ENCODE data around the gene ARID2. TPM values are rescaled to one million over a fixed set of nuclear protein-coding genes. Genes with fewer than 3 reads are reported as not detected.
A peak's percentile ranks its signal among the peaks of the same experiment; 100 is the strongest.

The ARID2 gene
- total and polyA plus RNA-seq, 2 of the 4 experiments (the other 2 are of a cell fraction): 5.4 to 28.1 TPM

DNA sequence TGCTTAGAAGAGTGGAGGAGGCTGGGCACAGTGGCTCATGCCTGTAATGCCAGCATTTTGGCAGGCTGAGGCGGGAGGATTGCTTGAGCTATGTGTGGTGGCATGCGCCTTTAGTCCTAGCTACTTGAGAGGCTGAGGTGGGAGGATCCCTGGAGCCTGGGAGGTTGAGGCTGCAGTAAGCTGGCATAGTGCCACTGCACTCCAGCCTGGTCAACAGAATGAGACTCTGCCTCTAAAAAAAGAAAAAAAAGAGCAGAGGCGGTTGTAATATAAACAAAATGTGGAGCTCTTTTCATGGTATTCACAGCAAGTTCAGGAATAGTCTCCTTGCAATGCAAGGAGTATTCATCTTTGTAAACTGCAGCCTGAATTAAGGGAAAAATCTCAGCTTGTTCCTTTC is 27.2 kb downstream of the ARID2 start:
- no peak overlapping the region for H2AK9ac ChIP-seq (replicated peaks; ENCODE audit: low read depth, low read length, poor library complexity)
- no peak overlapping the region for H3K56ac ChIP-seq (ENCODE audit: extremely low read depth, insufficient read depth, low read length)
- dilution Hi-C loops (cut with HindIII; ENCODE audit: low sequenced_read_pairs, unreplicated experiment) (no loop called here), in situ Hi-C loops (cut with MboI; ENCODE audit: low sequenced_read_pairs) (no loop called here), intact Hi-C loops (cut with micrococcal nuclease) (no loop called here)
- no peak overlapping the region for H4K91ac ChIP-seq (ENCODE audit: insufficient read depth, low read depth, low read length)
- H2AFZ ChIP-seq (replicated peaks; ENCODE audit: low read length, poor library complexity): no peak overlapping the region
- H2AK5ac ChIP-seq (ENCODE audit: low read depth, low read length): no peak overlapping the region
- H2BK20ac ChIP-seq (ENCODE audit: low read depth, low read length): no peak overlapping the region
- peak overlapping the region; percentile 5; the same call in 1 of the 2 replicates for H3K27ac ChIP-seq (ENCODE audit: insufficient read depth, low read length)
- peaks cover 3% of the 10 kb centered on the region for H3K36me3 ChIP-seq (ENCODE audit: control insufficient read depth, insufficient read depth, low read length)
- ATAC-seq (ENCODE audit: low read depth): peak; percentile 81
- H3K4me3 ChIP-seq (ENCODE audit: insufficient read depth, low read depth, low read length): no peak overlapping the region
- peaks cover 6% of the 10 kb centered on the region; the same call in 1 of the 2 replicates for H4K20me1 ChIP-seq (ENCODE audit: insufficient read depth, low read length)
- peak; percentile 51 for DNase-seq
- WGBS, 2 experiments (ENCODE audit: extremely low coverage in 2 of 2, insufficient read length in 1 of 2): 71% methylated on average over 1 of the region's 3 CpGs; no CpG with 5 or more reads in 1 of the 2 experiments
- H3K9me3 ChIP-seq (ENCODE audit: control insufficient read depth, insufficient read depth, low read length): no peaks in the 10 kb centered on the region
- peaks cover 17 to 41% of the 10 kb centered on the region in 2 experiments for H3K79me1 ChIP-seq (ENCODE audit: low read depth in 1 of 2, low read length in 2 of 2)
- POLR2A ChIA-PET (ENCODE audit: unreplicated experiment): no interaction called here
- H3K23ac ChIP-seq (ENCODE audit: low read depth, low read length): no peak overlapping the region
- TF ChIP-seq BHLHE40 (IDR thresholded peaks at IDR 0.05; ENCODE audit: low read depth, low read length): no peak
- TF ChIP-seq, protein P1, sequence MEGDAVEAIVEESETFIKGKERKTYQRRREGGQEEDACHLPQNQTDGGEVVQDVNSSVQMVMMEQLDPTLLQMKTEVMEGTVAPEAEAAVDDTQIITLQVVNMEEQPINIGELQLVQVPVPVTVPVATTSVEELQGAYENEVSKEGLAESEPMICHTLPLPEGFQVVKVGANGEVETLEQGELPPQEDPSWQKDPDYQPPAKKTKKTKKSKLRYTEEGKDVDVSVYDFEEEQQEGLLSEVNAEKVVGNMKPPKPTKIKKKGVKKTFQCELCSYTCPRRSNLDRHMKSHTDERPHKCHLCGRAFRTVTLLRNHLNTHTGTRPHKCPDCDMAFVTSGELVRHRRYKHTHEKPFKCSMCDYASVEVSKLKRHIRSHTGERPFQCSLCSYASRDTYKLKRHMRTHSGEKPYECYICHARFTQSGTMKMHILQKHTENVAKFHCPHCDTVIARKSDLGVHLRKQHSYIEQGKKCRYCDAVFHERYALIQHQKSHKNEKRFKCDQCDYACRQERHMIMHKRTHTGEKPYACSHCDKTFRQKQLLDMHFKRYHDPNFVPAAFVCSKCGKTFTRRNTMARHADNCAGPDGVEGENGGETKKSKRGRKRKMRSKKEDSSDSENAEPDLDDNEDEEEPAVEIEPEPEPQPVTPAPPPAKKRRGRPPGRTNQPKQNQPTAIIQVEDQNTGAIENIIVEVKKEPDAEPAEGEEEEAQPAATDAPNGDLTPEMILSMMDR (conservative IDR thresholded peaks at IDR 0.05; ENCODE audit: low read depth, low read length): no peak
- no peak for TF ChIP-seq POLR2A (IDR thresholded peaks at IDR 0.05; ENCODE audit: low read depth, low read length)
- TF ChIP-seq, protein P2, sequence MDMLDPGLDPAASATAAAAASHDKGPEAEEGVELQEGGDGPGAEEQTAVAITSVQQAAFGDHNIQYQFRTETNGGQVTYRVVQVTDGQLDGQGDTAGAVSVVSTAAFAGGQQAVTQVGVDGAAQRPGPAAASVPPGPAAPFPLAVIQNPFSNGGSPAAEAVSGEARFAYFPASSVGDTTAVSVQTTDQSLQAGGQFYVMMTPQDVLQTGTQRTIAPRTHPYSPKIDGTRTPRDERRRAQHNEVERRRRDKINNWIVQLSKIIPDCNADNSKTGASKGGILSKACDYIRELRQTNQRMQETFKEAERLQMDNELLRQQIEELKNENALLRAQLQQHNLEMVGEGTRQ (IDR thresholded peaks at IDR 0.05; ENCODE audit: low read depth, low read length): no peak
- TF ChIP-seq CHD1 (IDR thresholded peaks at IDR 0.05; ENCODE audit: low read depth, low read length): no peak
- TF ChIP-seq FOS (IDR thresholded peaks at IDR 0.05; ENCODE audit: low read depth, low read length): no peak
- no peak overlapping the region for H3K14ac ChIP-seq (replicated peaks; ENCODE audit: low read depth, low read length)
- no peak overlapping the region for H2BK5ac ChIP-seq (ENCODE audit: low read depth, low read length, poor library complexity, severe bottlenecking)
- BruUV-seq (replicated peaks): no TSS peak
- no peak overlapping the region for H3K9ac ChIP-seq (ENCODE audit: low read depth, low read length)
- no peak overlapping the region for H4K8ac ChIP-seq (ENCODE audit: low read depth in 2 of 2, low read length in 2 of 2)
- CTCF ChIA-PET: interaction anchor here (0.9 to 2.3 kb wide), 2 partner anchors 11 to 56 kb away, joined by 3 to 5 read pairs; no protein-coding TSS in a partner anchor
- no peaks in the 10 kb centered on the region for H3K27me3 ChIP-seq (ENCODE audit: control insufficient read depth, insufficient read depth, low read length)
- H3K4me2 ChIP-seq (ENCODE audit: low read depth, low read length): no peak overlapping the region
- no peak overlapping the region for H3K4ac ChIP-seq (ENCODE audit: low read depth, low read length)
- peaks cover 6% of the 10 kb centered on the region for H3K4me1 ChIP-seq (ENCODE audit: control insufficient read depth, insufficient read depth, low read length)
- no peak overlapping the region for H2BK120ac ChIP-seq (ENCODE audit: low read depth, low read length)
- H3K18ac ChIP-seq (ENCODE audit: low read depth, low read length): no peak overlapping the region
- no peak overlapping the region for H4K5ac ChIP-seq (ENCODE audit: low read depth, low read length)
- no peaks in the 10 kb centered on the region; the same call in 1 of the 2 replicates for H3K9me1 ChIP-seq (ENCODE audit: insufficient read depth, low read length)
- H2BK15ac ChIP-seq (ENCODE audit: low read depth, low read length): no peak overlapping the region
